Measurements from ENCODE around the gene RNF145. TPM values are rescaled to one million over a fixed set of nuclear protein-coding genes. Genes with fewer than 3 reads are reported as not detected.

The RNF145 gene
- total and polyA plus RNA-seq, 2 of the 13 experiments (the other 11 are each of a cell fraction or from before 2014, with no cell fraction given), result 24.6 TPM

- Histone ChIP-seq H3K79me2 (ENCODE audit: insufficient read depth, low read length) (peaks cover 11% of the 10 kb centered on the region), H3K4me3 (replicated peaks in 1 of 3; ENCODE audit: insufficient read depth in 1 of 3, low read depth in 2 of 3, low read length in 3 of 3) (no peak overlapping the region), H2AFZ (ENCODE audit: low read length) (no peak overlapping the region), H3K4me1 (ENCODE audit: insufficient read depth, low read length) (peaks cover 13% of the 10 kb centered on the region), H3K36me3 (replicated peaks in 1 of 2; ENCODE audit: control insufficient read depth in 1 of 2, insufficient read depth in 2 of 2, low read length in 2 of 2) (no peaks in the 10 kb centered on the region), H3K27me3 (ENCODE audit: control insufficient read depth in 1 of 2, insufficient read depth in 2 of 2, low read length in 2 of 2) (no peaks in the 10 kb centered on the region; a peak in 1 of 5 replicates), H3K27ac (ENCODE audit: extremely low read length, insufficient read depth, low read length) (no peak overlapping the region), H3K9me3 (ENCODE audit: low read length) (no peaks in the 10 kb centered on the region), H3K9ac (ENCODE audit: insufficient read depth, low read depth, low read length) (no peak overlapping the region), H3K4me2 (ENCODE audit: low read depth, low read length) (no peak overlapping the region), H4K20me1 (ENCODE audit: insufficient read depth, low read length) (no peaks in the 10 kb centered on the region)
- ChIA-PET CTCF (ENCODE audit: low intra/inter-chr PET ratio, low total read pairs) (no interaction called here), POLR2A (no interaction called here)
- DNase-seq (ENCODE audit: low spot score), result no peak
- no peak for ATAC-seq
- no TSS peak for BruUV-seq (replicated peaks)
- intact Hi-C loops (cut with micrococcal nuclease; ENCODE audit: unreplicated experiment), result loop anchor here (2.0 kb wide), 1 partner anchor 14 kb away; no protein-coding TSS in a partner anchor
- no peak for FAIRE-seq
- 63% methylated on average over 7 of the region's 7 CpGs for WGBS (ENCODE audit: low lambda C conversion rate)
- in situ Hi-C loops (cut with HindIII; ENCODE audit: extremely low pct_ligation_motif_present, low pct_unique_long_range_greater_than_20kb), result no loop called here
- TF ChIP-seq TARDBP (CRISPR knock-in tag; IDR thresholded peaks at IDR 0.05) (no peak), DZIP1 (CRISPR knock-in tag; IDR thresholded peaks at IDR 0.05) (no peak), ZNF275 (CRISPR knock-in tag; IDR thresholded peaks at IDR 0.05; ENCODE audit: borderline replicate concordance) (no peak), AKNA (CRISPR knock-in tag; IDR thresholded peaks at IDR 0.05; ENCODE audit: borderline replicate concordance) (no peak), HHEX (CRISPR knock-in tag; IDR thresholded peaks at IDR 0.05) (no peak), ZNF317 (CRISPR knock-in tag; IDR thresholded peaks at IDR 0.05) (no peak), RCOR2 (CRISPR knock-in tag; IDR thresholded peaks at IDR 0.05) (no peak), MXD3 (CRISPR knock-in tag; IDR thresholded peaks at IDR 0.05) (no peak), PLRG1 (conservative IDR thresholded peaks at IDR 0.05) (no peak), GATA4 (IDR thresholded peaks at IDR 0.05; ENCODE audit: borderline replicate concordance, low read depth) (no peak), CREBL2 (CRISPR knock-in tag; IDR thresholded peaks at IDR 0.05; ENCODE audit: borderline replicate concordance) (no peak), GZF1 (CRISPR knock-in tag; IDR thresholded peaks at IDR 0.05) (no peak), LBX2 (CRISPR knock-in tag; IDR thresholded peaks at IDR 0.05; ENCODE audit: borderline replicate concordance) (no peak), ZNF510 (CRISPR knock-in tag; IDR thresholded peaks at IDR 0.05; ENCODE audit: low read depth) (no peak)
Measured at GRCh38 chr5:159212657-159213462, 3.5 kb upstream of the RNF145 start.

Measured in HepG2 (cell line).